Glutamatergic neuron (in vitro differentiated cells): ENCODE results near the gene CRACR2A. TPM values are rescaled to one million over a fixed set of nuclear protein-coding genes. Genes with fewer than 3 reads are reported as not detected.

Experiments
- DNase-seq: peaks from one replicate; pipeline ENCODE4 v3.0.0; 2022
- H3K27ac Mint-ChIP-seq: one replicate; pipeline ENCODE4 v1.8.0; 2020; ENCODE audit warnings: mild to moderate bottlenecking, mixed read lengths, inconsistent platforms; ENCODE audit not compliant: unreplicated experiment
- H3K27me3 Mint-ChIP-seq: one replicate; pipeline ENCODE4 v1.8.0; 2020; ENCODE audit warnings: mild to moderate bottlenecking, moderate library complexity, mixed read lengths, inconsistent platforms; ENCODE audit not compliant: unreplicated experiment
- H3K36me3 Mint-ChIP-seq: one replicate; pipeline ENCODE4 v1.8.0; 2020; ENCODE audit warnings: mild to moderate bottlenecking, mixed read lengths, inconsistent platforms; ENCODE audit not compliant: unreplicated experiment
- H3K4me1 Mint-ChIP-seq: one replicate; pipeline ENCODE4 v1.8.0; 2020; ENCODE audit warnings: mild to moderate bottlenecking, low read depth, mixed read lengths, inconsistent platforms; ENCODE audit not compliant: unreplicated experiment
- H3K4me3 Mint-ChIP-seq: one replicate; pipeline ENCODE4 v1.8.0; 2020; ENCODE audit warnings: mild to moderate bottlenecking, mixed read lengths, inconsistent platforms; ENCODE audit not compliant: unreplicated experiment
- H3K9me3 Mint-ChIP-seq: one replicate; pipeline ENCODE4 v1.8.0; 2020; ENCODE audit warnings: mild to moderate bottlenecking, moderate library complexity, mixed read lengths, inconsistent platforms; ENCODE audit not compliant: unreplicated experiment
- CTCF ChIP-seq: fragments of 200-600 bp; sonication (generic); IDR thresholded peaks from one replicate; pipeline ENCODE4 v1.5.0; 2021; ENCODE audit not compliant: partially characterized antibody, unreplicated experiment
- total RNA-seq: library from RNA; stranded (reverse); fragmentation: NEBNext Ultra II Directional; extraction: Animal tissue kit (Norgen Biotek cat#: 25700); gene quantifications from one replicate; pipeline ENCODE4 v1.2.1, GENCODE V29; 2021; ENCODE audit not compliant: unreplicated experiment

CRACR2A gene
- total RNA-seq, 1 donor from 2014 or later = 4.5 TPM

- TF ChIP-seq CTCF = no peak
- H3K27me3 Mint-ChIP-seq = peaks cover 4% of the 10 kb centered on the region
- H3K27ac Mint-ChIP-seq = no peak overlapping the region
- DNase-seq = no peak
- no peaks in the 10 kb centered on the region for H3K36me3 Mint-ChIP-seq
- peaks cover 7% of the 10 kb centered on the region for H3K4me1 Mint-ChIP-seq
- H3K4me3 Mint-ChIP-seq = no peak overlapping the region
- H3K9me3 Mint-ChIP-seq = peaks cover 3% of the 10 kb centered on the region
Observed at GRCh38 chr12:3670083-3670620, 82.8 kb downstream of the CRACR2A start.

GRCh38 chr12:3669594-3669993 is 83.3 kb downstream of the CRACR2A start:
- Mint-ChIP-seq H3K36me3 (no peaks in the 10 kb centered on the region), H3K27me3 (peaks cover 4% of the 10 kb centered on the region), H3K4me1 (peaks cover 7% of the 10 kb centered on the region), H3K9me3 (peaks cover 3% of the 10 kb centered on the region), H3K4me3 (no peak overlapping the region), H3K27ac (no peak overlapping the region)
- no peak for TF ChIP-seq CTCF
- DNase-seq = no peak

GRCh38 chr12:3668479-3669165 is 84.3 kb downstream of the CRACR2A start:
- H3K27ac Mint-ChIP-seq = no peak overlapping the region
- DNase-seq = no peak
- H3K9me3 Mint-ChIP-seq = peaks cover 3% of the 10 kb centered on the region
- H3K4me1 Mint-ChIP-seq = peaks cover 5% of the 10 kb centered on the region
- no peaks in the 10 kb centered on the region for H3K36me3 Mint-ChIP-seq
- H3K27me3 Mint-ChIP-seq = peaks cover 4% of the 10 kb centered on the region
- TF ChIP-seq CTCF = no peak
- H3K4me3 Mint-ChIP-seq = no peak overlapping the region

GRCh38 chr12:3667485-3667884 is 85.4 kb downstream of the CRACR2A start:
- Mint-ChIP-seq H3K9me3 (peaks cover 8% of the 10 kb centered on the region), H3K4me1 (peaks cover 14% of the 10 kb centered on the region), H3K27ac (peak overlapping the region; percentile 11), H3K4me3 (no peak overlapping the region), H3K36me3 (no peaks in the 10 kb centered on the region), H3K27me3 (peaks cover 8% of the 10 kb centered on the region)
- no peak for TF ChIP-seq CTCF
- no peak for DNase-seq

GRCh38 chr12:3666441-3666840 is 86.5 kb downstream of the CRACR2A start:
- no peaks in the 10 kb centered on the region for H3K36me3 Mint-ChIP-seq
- DNase-seq = no peak
- TF ChIP-seq CTCF = no peak
- peaks cover 9% of the 10 kb centered on the region for H3K9me3 Mint-ChIP-seq
- H3K4me3 Mint-ChIP-seq = no peak overlapping the region
- peaks cover 11% of the 10 kb centered on the region for H3K27me3 Mint-ChIP-seq
- no peak overlapping the region for H3K27ac Mint-ChIP-seq
- H3K4me1 Mint-ChIP-seq = peaks cover 19% of the 10 kb centered on the region
